ENCODE data around the gene RGS10. TPM values are rescaled to one million over a fixed set of nuclear protein-coding genes. Genes with fewer than 3 reads are reported as not detected.
A peak's percentile ranks its signal among the peaks of the same experiment; 100 is the strongest.

Gene RGS10
- total RNA-seq, 1 experiment from 2014 or later = 10.8 TPM

DNA sequence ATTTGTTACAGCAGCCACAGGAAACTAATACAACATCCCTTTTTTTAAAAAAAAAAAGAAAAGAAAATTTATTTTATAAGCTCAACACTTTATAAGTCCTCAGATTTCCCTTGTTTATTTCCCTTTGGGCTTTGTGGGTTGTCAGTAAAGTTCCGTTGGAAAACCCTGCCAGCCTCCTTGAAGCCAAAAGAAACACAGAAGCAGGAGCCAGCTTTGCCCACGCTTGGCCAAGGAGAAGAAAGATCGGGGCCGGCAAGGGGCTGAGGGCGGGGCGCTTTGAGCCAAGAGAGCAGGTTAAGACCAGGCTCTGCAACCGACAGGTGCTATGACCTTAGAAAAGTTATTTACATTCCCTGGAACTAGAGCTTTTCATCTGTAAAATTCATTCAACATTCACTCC, 72.7 kb downstream of the RGS10 start:
- no TSS peak for BruUV-seq (replicated peaks)
- CTCF ChIA-PET = interaction anchor here (0.6 kb wide), 1 partner anchor 279 kb away, joined by 12 read pairs; no protein-coding TSS in a partner anchor
- Mint-ChIP-seq H3K4me1 (ENCODE audit: low read depth, unreplicated experiment) (no peaks in the 10 kb centered on the region), H3K36me3 (ENCODE audit: insufficient read depth, unreplicated experiment) (no peaks in the 10 kb centered on the region), H3K27me3 (ENCODE audit: unreplicated experiment) (peaks cover 7% of the 10 kb centered on the region), H3K4me3 (ENCODE audit: low read depth, unreplicated experiment) (no peak overlapping the region), H3K27ac (ENCODE audit: unreplicated experiment) (no peak overlapping the region), H3K9me3 (ENCODE audit: low read depth, unreplicated experiment) (no peaks in the 10 kb centered on the region)
- TF ChIP-seq CTCF (IDR thresholded peaks at IDR 0.05; ENCODE audit: unreplicated experiment) = no peak
- DNase-seq = no peak
- intact Hi-C loops (cut with micrococcal nuclease; ENCODE audit: unreplicated experiment) = no loop called here

DNA sequence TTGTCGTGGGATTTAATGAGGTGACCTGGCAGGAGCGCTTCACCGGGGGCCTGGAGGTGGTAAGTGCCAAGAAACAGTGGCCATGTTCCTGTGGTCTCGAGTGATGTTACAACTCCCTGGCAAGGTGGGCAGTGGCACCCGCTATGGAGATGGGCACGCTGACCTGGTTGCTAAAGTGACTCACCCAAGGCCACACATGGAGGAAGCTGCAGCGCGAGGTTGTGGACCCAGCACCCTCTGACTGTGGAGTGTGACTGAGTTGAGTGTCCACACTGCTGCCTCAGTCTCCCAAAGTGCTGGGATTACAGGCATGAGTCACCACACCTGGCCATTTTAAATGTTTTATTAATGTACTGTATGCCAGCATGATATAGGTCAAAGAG, 73.2 kb downstream of the RGS10 start:
- H3K4me3 Mint-ChIP-seq (ENCODE audit: low read depth, unreplicated experiment) = no peak overlapping the region
- TF ChIP-seq CTCF (IDR thresholded peaks at IDR 0.05; ENCODE audit: unreplicated experiment) = no peak
- no peaks in the 10 kb centered on the region for H3K4me1 Mint-ChIP-seq (ENCODE audit: low read depth, unreplicated experiment)
- intact Hi-C loops (cut with micrococcal nuclease; ENCODE audit: unreplicated experiment) = no loop called here
- H3K27ac Mint-ChIP-seq (ENCODE audit: unreplicated experiment) = no peak overlapping the region
- CTCF ChIA-PET = interaction anchor here (0.6 kb wide), 1 partner anchor 279 kb away, joined by 12 read pairs; no protein-coding TSS in a partner anchor
- H3K9me3 Mint-ChIP-seq (ENCODE audit: low read depth, unreplicated experiment) = no peaks in the 10 kb centered on the region
- no TSS peak for BruUV-seq (replicated peaks)
- no peak for DNase-seq
- H3K36me3 Mint-ChIP-seq (ENCODE audit: insufficient read depth, unreplicated experiment) = no peaks in the 10 kb centered on the region
- peaks cover 2% of the 10 kb centered on the region for H3K27me3 Mint-ChIP-seq (ENCODE audit: unreplicated experiment)

DNA sequence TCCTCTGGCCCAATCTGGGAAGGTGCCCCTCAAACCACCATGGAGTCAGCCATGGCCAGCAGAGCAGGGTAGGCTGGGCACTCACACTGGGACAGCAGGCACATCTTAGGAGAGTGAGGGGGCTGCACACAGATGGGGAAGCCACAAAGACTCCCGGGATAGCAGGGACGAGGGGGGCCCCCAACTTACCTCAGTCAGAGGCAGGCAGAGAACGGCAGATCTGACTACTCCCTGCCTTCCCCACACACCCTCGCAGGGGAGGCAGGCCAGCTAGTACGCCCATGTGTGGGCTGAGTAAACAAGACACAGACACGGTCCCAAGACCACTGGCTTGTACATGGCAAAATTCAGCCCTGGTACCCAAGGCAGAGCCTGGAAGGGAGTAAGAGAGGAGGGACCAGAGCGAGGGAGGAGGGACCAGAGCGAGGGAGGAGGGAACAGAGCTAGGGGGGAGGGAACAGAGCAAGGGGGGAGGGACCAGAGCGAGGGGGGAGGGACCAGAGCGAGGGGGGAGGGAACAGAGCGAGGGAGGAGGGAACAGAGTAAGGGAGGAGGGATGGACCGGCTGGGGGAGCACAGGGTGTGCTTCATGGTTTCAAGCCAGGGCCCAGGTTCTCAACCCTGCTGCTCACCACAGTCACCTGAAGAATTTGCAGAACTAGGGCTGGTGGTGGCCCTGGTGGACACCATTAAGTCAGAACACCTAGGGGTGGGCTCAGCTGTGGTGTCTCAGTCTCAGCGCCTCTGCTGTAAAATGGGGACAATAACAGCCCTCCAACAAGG, 73.8 kb downstream of the RGS10 start:
- CTCF ChIA-PET = no interaction called here
- Mint-ChIP-seq H3K27me3 (ENCODE audit: unreplicated experiment) (no peaks in the 10 kb centered on the region), H3K4me1 (ENCODE audit: low read depth, unreplicated experiment) (no peaks in the 10 kb centered on the region), H3K9me3 (ENCODE audit: low read depth, unreplicated experiment) (no peaks in the 10 kb centered on the region), H3K4me3 (ENCODE audit: low read depth, unreplicated experiment) (no peak overlapping the region), H3K36me3 (ENCODE audit: insufficient read depth, unreplicated experiment) (no peaks in the 10 kb centered on the region), H3K27ac (ENCODE audit: unreplicated experiment) (no peak overlapping the region)
- intact Hi-C loops (cut with micrococcal nuclease; ENCODE audit: unreplicated experiment) = no loop called here
- BruUV-seq (replicated peaks) = no TSS peak
- no peak for TF ChIP-seq CTCF (IDR thresholded peaks at IDR 0.05; ENCODE audit: unreplicated experiment)
- DNase-seq = no peak

- H3K27me3 Mint-ChIP-seq (ENCODE audit: unreplicated experiment) = no peaks in the 10 kb centered on the region
- H3K4me1 Mint-ChIP-seq (ENCODE audit: low read depth, unreplicated experiment) = peaks cover 13% of the 10 kb centered on the region
- BruUV-seq (replicated peaks) = no TSS peak
- H3K4me3 Mint-ChIP-seq (ENCODE audit: low read depth, unreplicated experiment) = no peak overlapping the region
- no peak for TF ChIP-seq CTCF (IDR thresholded peaks at IDR 0.05; ENCODE audit: unreplicated experiment)
- DNase-seq = peak; percentile 35
- no peaks in the 10 kb centered on the region for H3K36me3 Mint-ChIP-seq (ENCODE audit: insufficient read depth, unreplicated experiment)
- peaks cover 5% of the 10 kb centered on the region for H3K9me3 Mint-ChIP-seq (ENCODE audit: low read depth, unreplicated experiment)
- CTCF ChIA-PET = no interaction called here
- intact Hi-C loops (cut with micrococcal nuclease; ENCODE audit: unreplicated experiment) = no loop called here
- H3K27ac Mint-ChIP-seq (ENCODE audit: unreplicated experiment) = no peak overlapping the region
These were observed 75.9 kb downstream of the RGS10 start for GRCh38 chr10:119466655-119467054.
